Measurements from ENCODE around the gene UBE2G2.

GRCh38 chr21:44751186-44751798 lies 50.3 kb downstream of the UBE2G2 start:
- no peak for TF ChIP-seq POLR2AphosphoS5 (IDR thresholded peaks at IDR 0.05; ENCODE audit: low read depth, low read length)
- TF ChIP-seq SIN3A (IDR thresholded peaks at IDR 0.05; ENCODE audit: borderline replicate concordance, insufficient read depth, low read length), result no peak
- TF ChIP-seq REST (IDR thresholded peaks at IDR 0.05; ENCODE audit: insufficient read depth in 1 of 2, low read depth in 2 of 2, low read length in 2 of 2), result no peak
- TF ChIP-seq TAF1 (IDR thresholded peaks at IDR 0.05; ENCODE audit: borderline replicate concordance, insufficient read depth, low read length), result no peak
